Osteoblast (primary cell): ENCODE measurements around the gene ZWILCH. TPM values are rescaled to one million over a fixed set of nuclear protein-coding genes. Genes with fewer than 3 reads are reported as not detected.
"Not testable (repeated sequence)": the region's sequence is repeated elsewhere in the genome, so short reads cannot be mapped to it uniquely, and the experiment has no call there.

ENCODE experiments used
- DNase-seq: peaks from one replicate; pipeline ENCODE4 v3.0.0; 2011; ENCODE audit warnings: low spot score, mixed read lengths; ENCODE audit not compliant: insufficient read length; ENCODE audit errors: missing footprints
- H2AFZ ChIP-seq: 2 replicates; pipeline ENCODE4 v1.6.0; 2011; ENCODE audit warnings: mild to moderate bottlenecking, low read length
- H3K27ac ChIP-seq: 2 replicates; pipeline ENCODE4 v1.5.1; 2011; ENCODE audit warnings: mild to moderate bottlenecking, low read depth, low read length, moderate library complexity
- H3K27me3 ChIP-seq: 2 replicates; pipeline ENCODE4 v1.6.0; 2012; ENCODE audit warnings: mild to moderate bottlenecking, control low read depth, inconsistent platforms, low read length, moderate library complexity; ENCODE audit not compliant: insufficient read depth
- H3K36me3 ChIP-seq: 2 replicates; pipeline ENCODE4 v1.5.1; 2011; ENCODE audit warnings: mild to moderate bottlenecking, low read length, control low read depth, moderate library complexity; ENCODE audit not compliant: insufficient read depth
- H3K4me1 ChIP-seq: 2 replicates; pipeline ENCODE4 v1.5.1; 2011; ENCODE audit warnings: mild to moderate bottlenecking, low read length, control low read depth, moderate library complexity; ENCODE audit not compliant: insufficient read depth
- H3K4me2 ChIP-seq: 2 replicates; pipeline ENCODE4 v1.6.0; 2011; ENCODE audit warnings: mild to moderate bottlenecking, low read length; ENCODE audit not compliant: insufficient read depth
- H3K4me3 ChIP-seq: fragments of 200-600 bp; sonication (generic); 3 replicates; pipeline ENCODE4 v1.5.1; 2012; ENCODE audit warnings: mild to moderate bottlenecking, low read length, inconsistent platforms; ENCODE audit not compliant: insufficient read depth
- H3K79me2 ChIP-seq: 2 replicates; pipeline ENCODE4 v1.6.0; 2012; ENCODE audit warnings: mild to moderate bottlenecking, low read length, control low read depth, inconsistent platforms; ENCODE audit not compliant: insufficient read depth
- H3K9me3 ChIP-seq: 2 replicates; pipeline ENCODE4 v1.5.1; 2011; ENCODE audit warnings: low read depth, low read length, control low read depth
- H4K20me1 ChIP-seq: 2 replicates; pipeline ENCODE4 v1.6.0; 2012; ENCODE audit warnings: mild to moderate bottlenecking, low read length, control low read depth; ENCODE audit not compliant: insufficient read depth
- total RNA-seq: library from RNA; depleted of rRNA; stranded (reverse); fragments of >200 nt; gene quantifications from 2 replicates; pipeline ENCODE4 v1.2.3, GENCODE V29; 2012
- TF ChIP-seq, protein P1 (sequence below): IDR thresholded peaks from 2 replicates; pipeline ENCODE4 v1.5.1; 2011; ENCODE audit warnings: mild to moderate bottlenecking, low read depth, low read length, moderate library complexity; ENCODE audit errors: extremely low read depth

Gene ZWILCH
- total RNA-seq, 1 donor: 8.7 TPM

DNA sequence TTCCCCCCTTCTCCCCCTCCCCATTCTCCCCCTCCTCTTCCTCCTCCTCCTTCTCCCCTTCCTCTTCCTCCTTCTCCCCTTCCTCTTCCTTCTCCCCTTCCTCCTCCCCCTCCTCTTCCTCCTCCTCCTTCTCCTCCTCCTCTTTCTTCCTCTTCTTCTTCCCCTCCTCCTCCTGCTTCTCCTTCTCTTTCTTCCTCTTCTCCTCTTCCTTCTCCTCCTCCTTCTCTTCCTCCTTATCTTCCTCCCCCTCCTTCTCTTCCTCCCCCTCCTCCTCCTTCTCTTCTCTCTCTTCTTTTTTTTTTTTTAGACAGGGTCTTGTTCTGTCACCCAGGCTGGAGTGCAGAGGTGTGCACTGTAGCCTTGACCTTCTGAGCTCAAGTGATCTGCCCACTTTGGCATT lies 81.9 kb downstream of the ZWILCH start:
- peaks cover 2% of the 10 kb centered on the region for H3K4me1 ChIP-seq
- no peaks in the 10 kb centered on the region for H3K36me3 ChIP-seq
- no peaks in the 10 kb centered on the region for H3K79me2 ChIP-seq
- no peaks in the 10 kb centered on the region for H4K20me1 ChIP-seq
- DNase-seq: no peak
- no peak overlapping the region for H3K4me3 ChIP-seq
- H3K27ac ChIP-seq: no peak overlapping the region
- H3K9me3 ChIP-seq: no peaks in the 10 kb centered on the region
- H2AFZ ChIP-seq: no peak overlapping the region
- H3K4me2 ChIP-seq: no peak overlapping the region
- H3K27me3 ChIP-seq: peaks cover 3% of the 10 kb centered on the region
- TF ChIP-seq, protein P1, sequence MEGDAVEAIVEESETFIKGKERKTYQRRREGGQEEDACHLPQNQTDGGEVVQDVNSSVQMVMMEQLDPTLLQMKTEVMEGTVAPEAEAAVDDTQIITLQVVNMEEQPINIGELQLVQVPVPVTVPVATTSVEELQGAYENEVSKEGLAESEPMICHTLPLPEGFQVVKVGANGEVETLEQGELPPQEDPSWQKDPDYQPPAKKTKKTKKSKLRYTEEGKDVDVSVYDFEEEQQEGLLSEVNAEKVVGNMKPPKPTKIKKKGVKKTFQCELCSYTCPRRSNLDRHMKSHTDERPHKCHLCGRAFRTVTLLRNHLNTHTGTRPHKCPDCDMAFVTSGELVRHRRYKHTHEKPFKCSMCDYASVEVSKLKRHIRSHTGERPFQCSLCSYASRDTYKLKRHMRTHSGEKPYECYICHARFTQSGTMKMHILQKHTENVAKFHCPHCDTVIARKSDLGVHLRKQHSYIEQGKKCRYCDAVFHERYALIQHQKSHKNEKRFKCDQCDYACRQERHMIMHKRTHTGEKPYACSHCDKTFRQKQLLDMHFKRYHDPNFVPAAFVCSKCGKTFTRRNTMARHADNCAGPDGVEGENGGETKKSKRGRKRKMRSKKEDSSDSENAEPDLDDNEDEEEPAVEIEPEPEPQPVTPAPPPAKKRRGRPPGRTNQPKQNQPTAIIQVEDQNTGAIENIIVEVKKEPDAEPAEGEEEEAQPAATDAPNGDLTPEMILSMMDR: no peak

DNA sequence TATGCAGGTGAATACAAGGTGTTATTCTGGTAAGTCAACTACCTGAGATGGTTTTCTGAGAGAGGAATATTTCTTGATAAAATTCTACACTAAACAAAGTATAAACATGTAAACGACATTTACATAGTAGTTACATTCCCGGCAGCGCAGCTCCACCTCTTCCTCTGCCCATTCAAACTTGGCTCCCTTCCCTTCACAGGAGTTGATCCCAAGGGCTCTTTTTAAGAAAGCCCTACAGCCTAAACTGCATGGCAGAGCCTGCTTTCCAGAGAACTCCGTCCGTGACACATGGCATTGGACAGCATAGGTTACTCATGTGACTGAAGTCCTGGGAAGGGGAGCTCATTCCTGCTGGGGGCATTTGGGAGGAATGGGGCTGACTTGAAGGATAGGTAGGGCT lies 82.6 kb downstream of the ZWILCH start:
- peaks cover 3% of the 10 kb centered on the region for H3K27me3 ChIP-seq
- no peaks in the 10 kb centered on the region for H4K20me1 ChIP-seq
- TF ChIP-seq, protein P1: no peak
- H3K4me2 ChIP-seq: no peak overlapping the region
- peak overlapping the region; percentile 30 for H2AFZ ChIP-seq
- no peak for DNase-seq
- H3K4me1 ChIP-seq: no peaks in the 10 kb centered on the region
- H3K79me2 ChIP-seq: no peaks in the 10 kb centered on the region
- no peaks in the 10 kb centered on the region for H3K9me3 ChIP-seq
- no peaks in the 10 kb centered on the region for H3K36me3 ChIP-seq
- H3K27ac ChIP-seq: no peak overlapping the region
- H3K4me3 ChIP-seq: no peak overlapping the region

DNA sequence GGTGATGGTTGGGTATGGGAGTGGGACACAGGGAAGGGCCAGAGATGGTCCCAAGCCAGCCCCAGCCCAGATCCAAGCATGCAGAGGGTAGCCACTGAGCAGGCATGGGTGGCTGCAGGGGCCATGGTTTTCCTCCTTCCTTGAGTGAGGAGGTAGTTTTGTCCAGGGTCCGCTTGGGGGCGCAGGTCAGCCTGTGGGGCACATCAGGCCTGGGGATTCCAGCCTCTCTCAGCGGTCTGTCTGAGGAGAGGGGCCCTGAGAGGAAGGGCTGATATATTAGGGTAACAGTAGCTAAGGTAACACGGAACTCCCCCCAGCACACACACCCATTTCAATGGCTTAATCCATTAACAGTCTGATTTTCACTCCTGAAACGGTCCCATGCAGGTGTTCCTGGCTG lies 83.4 kb downstream of the ZWILCH start:
- no peak for DNase-seq
- Histone ChIP-seq H2AFZ (no peak overlapping the region), H4K20me1 (no peaks in the 10 kb centered on the region), H3K9me3 (no peaks in the 10 kb centered on the region), H3K79me2 (no peaks in the 10 kb centered on the region), H3K4me2 (no peak overlapping the region), H3K4me3 (no peak overlapping the region), H3K36me3 (no peaks in the 10 kb centered on the region), H3K27me3 (peaks cover 3% of the 10 kb centered on the region), H3K4me1 (no peaks in the 10 kb centered on the region), H3K27ac (no peak overlapping the region)
- TF ChIP-seq, protein P1: peak; percentile 17

DNA sequence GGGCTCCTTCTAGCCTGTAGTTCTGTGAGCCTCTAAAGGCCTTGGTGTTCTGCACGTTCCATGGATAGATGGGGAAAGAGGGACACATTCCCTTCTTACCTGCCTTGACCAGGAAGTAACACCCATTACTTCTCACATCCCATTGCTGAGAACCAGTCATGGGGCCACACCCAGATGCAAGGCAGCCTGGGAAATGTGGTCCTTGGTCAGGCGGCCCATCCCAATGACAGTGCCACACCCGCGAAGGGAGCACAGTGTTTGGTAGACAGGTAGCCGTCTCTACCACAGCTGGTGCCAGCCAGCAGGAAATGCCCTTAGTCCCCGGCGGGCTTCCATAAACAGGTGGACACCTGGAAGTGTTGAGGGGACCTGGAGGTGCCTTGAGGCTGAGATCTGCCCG lies 83.8 kb downstream of the ZWILCH start:
- Histone ChIP-seq H3K9me3 (no peaks in the 10 kb centered on the region), H3K27me3 (peaks cover 3% of the 10 kb centered on the region), H3K4me1 (no peaks in the 10 kb centered on the region), H3K4me2 (no peak overlapping the region), H3K4me3 (no peak overlapping the region), H3K79me2 (no peaks in the 10 kb centered on the region), H4K20me1 (no peaks in the 10 kb centered on the region), H3K36me3 (no peaks in the 10 kb centered on the region), H2AFZ (no peak overlapping the region), H3K27ac (no peak overlapping the region)
- DNase-seq: peak; percentile 64
- TF ChIP-seq, protein P1: no peak

DNA sequence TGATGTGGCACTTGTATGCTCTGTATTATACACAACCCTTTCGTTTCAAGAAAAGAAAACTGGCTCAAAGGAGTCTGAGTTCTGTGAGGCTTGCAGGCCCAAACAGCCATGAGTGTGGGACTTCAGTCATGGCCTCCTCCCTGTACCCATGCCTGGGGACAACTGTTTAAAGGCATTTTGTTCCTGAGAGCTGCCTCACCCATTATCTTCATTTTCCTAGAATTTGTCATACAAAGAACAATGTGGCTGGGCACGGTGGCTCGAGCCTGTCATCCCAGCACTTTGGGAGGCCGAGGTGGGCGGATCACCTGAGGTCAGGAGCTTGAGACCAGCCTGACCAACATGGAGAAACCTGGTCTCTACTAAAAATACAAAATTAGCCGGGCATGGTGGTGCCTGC lies 84.3 kb downstream of the ZWILCH start:
- not testable (repeated sequence) for H3K27ac ChIP-seq, H3K79me2 ChIP-seq, H3K27me3 ChIP-seq, H2AFZ ChIP-seq, H3K4me1 ChIP-seq, DNase-seq, H3K4me2 ChIP-seq, H3K9me3 ChIP-seq, H3K36me3 ChIP-seq, H4K20me1 ChIP-seq, H3K4me3 ChIP-seq
